ENCODE results near the gene ARHGAP8. TPM values are rescaled to one million over a fixed set of nuclear protein-coding genes. Genes with fewer than 3 reads are reported as not detected.

The ARHGAP8 gene
- total RNA-seq, 1 donor, result not detected

DNA sequence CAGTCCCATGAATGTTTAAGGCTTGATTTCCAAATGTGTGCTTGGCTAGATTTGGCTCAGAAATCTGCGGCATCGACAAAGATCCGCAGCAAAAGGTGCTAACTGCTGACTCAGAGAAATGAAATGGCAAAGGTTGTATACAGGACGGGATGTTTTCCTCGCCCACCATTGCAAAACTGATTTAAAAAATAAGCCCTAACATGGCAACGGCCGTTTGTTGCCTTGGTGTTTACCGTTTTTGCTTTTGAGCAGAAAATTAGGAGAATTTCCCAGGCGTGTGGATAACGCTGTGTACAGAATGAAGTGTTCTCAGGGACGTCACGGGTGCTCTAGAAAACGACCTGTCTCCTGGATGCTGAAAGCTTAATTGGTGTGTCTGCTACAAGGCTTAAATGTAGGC is 70.2 kb downstream of the ARHGAP8 start:
- no peak for DNase-seq (ENCODE audit: low read depth)
- TF ChIP-seq, protein P1, sequence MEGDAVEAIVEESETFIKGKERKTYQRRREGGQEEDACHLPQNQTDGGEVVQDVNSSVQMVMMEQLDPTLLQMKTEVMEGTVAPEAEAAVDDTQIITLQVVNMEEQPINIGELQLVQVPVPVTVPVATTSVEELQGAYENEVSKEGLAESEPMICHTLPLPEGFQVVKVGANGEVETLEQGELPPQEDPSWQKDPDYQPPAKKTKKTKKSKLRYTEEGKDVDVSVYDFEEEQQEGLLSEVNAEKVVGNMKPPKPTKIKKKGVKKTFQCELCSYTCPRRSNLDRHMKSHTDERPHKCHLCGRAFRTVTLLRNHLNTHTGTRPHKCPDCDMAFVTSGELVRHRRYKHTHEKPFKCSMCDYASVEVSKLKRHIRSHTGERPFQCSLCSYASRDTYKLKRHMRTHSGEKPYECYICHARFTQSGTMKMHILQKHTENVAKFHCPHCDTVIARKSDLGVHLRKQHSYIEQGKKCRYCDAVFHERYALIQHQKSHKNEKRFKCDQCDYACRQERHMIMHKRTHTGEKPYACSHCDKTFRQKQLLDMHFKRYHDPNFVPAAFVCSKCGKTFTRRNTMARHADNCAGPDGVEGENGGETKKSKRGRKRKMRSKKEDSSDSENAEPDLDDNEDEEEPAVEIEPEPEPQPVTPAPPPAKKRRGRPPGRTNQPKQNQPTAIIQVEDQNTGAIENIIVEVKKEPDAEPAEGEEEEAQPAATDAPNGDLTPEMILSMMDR (IDR thresholded peaks at IDR 0.05; ENCODE audit: insufficient read depth, low read length), result no peak
- no peak overlapping the region for H3K4me3 ChIP-seq (ENCODE audit: low read depth, low read length)

- TF ChIP-seq, protein P1 (IDR thresholded peaks at IDR 0.05; ENCODE audit: insufficient read depth, low read length), result no peak
- DNase-seq (ENCODE audit: low read depth), result no peak
- H3K4me3 ChIP-seq (ENCODE audit: low read depth, low read length), result no peak overlapping the region
These were observed 71.0 kb downstream of the ARHGAP8 start for GRCh38 chr22:44823396-44823795.

GRCh38 chr22:44823806-44824205 is 71.4 kb downstream of the ARHGAP8 start:
- TF ChIP-seq, protein P1 (IDR thresholded peaks at IDR 0.05; ENCODE audit: insufficient read depth, low read length), result no peak
- H3K4me3 ChIP-seq (ENCODE audit: low read depth, low read length), result no peak overlapping the region
- no peak for DNase-seq (ENCODE audit: low read depth)

- H3K4me3 ChIP-seq (ENCODE audit: low read depth, low read length), result no peak overlapping the region
- TF ChIP-seq, protein P1 (IDR thresholded peaks at IDR 0.05; ENCODE audit: insufficient read depth, low read length), result no peak
- DNase-seq (ENCODE audit: low read depth), result no peak
These were observed 71.9 kb downstream of the ARHGAP8 start for GRCh38 chr22:44824271-44824670.

GRCh38 chr22:44825310-44826150 is 73.2 kb downstream of the ARHGAP8 start:
- DNase-seq (ENCODE audit: low read depth), result no peak
- TF ChIP-seq, protein P1 (IDR thresholded peaks at IDR 0.05; ENCODE audit: insufficient read depth, low read length), result no peak
- no peak overlapping the region for H3K4me3 ChIP-seq (ENCODE audit: low read depth, low read length)

GRCh38 chr22:44827666-44828190 is 75.4 kb downstream of the ARHGAP8 start:
- TF ChIP-seq, protein P1 (IDR thresholded peaks at IDR 0.05; ENCODE audit: insufficient read depth, low read length), result no peak
- no peak for DNase-seq (ENCODE audit: low read depth)
- H3K4me3 ChIP-seq (ENCODE audit: low read depth, low read length), result no peak overlapping the region

Data from fibroblast of the aortic adventitia (primary cell).